GM18508 (cell line): ENCODE data around the gene AFP.

Experiments used
- ATAC-seq: cut with Tn5 transposase; IDR thresholded peaks from one replicate; pipeline ENCODE4 v1.9.1; 2021; ENCODE audit warnings: moderate number of reproducible peaks; ENCODE audit not compliant: insufficient read depth, unreplicated experiment

The AFP gene

DNA sequence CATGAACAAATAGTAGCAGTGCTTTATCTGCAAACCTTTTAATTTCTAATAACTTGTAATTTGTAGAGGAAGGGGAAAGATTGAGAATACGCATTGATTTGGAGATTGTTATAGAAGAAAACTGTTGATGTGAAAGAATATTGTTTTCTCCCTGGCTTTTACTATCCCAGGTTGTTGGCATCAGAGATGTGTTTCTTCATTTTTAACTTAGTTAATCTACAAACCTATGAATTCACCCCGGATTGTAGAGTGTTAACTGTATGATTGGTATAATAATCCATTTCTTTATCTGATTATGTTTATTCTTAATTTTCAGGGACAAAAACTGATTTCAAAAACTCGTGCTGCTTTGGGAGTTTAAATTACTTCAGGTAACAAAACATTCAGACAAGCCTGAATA is 18.9 kb downstream of the AFP start:
- ATAC-seq = no peak

DNA sequence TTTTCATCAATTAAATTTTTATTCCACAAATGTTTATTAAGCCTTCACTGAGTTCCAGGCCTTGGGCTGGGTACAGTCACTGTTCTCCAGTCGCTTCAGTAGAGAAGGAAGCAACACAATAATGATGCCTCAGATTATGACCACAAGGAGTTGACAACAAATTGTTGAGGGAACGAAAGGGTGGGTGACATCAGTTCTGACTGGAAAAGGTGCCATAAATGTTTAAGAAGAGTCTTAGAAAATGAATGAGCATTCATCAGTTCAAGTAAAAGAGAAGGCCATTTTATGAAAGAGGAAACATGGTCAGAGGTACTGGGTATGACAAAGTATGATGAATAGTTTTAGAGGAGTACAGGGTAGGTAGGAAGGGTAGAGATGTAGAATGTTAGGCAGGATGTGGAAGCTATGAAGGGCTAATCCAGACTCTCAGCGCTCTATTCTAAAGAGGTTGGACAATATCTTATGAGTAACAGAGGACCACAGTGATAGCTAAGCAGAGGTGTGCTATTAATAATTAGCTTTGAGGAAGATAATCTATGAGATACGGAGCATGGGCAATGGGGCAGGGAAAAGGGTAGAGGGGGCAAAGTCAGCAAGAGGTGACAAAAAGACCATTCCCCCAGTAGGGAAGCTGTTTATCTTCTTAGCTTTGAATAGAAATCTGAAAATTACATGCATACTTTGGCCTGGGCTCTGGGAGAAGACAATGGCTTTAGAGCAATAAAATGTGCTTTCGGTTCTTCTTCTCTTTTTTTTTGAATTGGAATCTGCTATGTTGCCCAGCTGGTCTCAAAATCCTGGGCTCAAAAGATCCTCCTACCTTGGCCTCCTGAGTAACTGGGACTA is 20.4 kb downstream of the AFP start:
- ATAC-seq = no peak

DNA sequence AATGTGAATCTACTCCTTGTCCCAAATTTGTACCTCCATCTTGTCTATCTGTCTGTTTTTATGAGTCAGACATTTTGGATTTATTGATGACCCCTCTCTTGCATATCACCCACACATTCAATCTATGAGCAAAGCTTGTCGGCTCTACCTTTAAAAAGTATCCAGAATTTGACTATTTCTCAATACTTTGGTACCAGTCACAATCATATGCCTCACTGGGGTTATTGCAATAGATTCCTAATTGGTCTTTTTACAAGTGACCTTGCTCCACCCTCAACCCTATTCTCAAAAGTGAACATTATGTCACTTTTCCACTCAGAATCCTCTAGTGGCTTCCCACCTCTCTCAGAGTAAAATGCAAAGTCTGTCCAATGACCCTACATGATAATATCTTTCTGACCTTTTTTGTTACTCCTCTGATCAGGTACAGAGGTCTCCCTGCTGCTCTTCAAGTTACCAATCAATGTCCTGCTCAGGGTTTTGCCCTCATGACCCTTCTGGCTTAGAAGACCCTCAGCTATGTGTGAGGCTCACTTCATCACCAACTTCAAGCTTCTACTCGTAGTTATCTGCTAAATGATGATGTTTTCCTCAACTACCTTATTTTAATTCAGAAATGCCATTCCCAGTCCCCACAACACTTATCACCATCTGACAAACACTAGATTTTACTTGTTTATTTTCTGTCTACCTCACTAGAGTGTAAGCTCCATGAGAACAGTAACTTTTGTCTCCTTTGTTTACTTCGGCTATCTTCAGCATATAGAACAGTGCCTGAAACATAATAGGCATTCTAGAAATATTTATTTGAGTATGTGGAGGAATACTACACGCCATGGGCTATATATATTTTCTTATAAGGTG is 22.4 kb downstream of the AFP start:
- no peak for ATAC-seq

DNA sequence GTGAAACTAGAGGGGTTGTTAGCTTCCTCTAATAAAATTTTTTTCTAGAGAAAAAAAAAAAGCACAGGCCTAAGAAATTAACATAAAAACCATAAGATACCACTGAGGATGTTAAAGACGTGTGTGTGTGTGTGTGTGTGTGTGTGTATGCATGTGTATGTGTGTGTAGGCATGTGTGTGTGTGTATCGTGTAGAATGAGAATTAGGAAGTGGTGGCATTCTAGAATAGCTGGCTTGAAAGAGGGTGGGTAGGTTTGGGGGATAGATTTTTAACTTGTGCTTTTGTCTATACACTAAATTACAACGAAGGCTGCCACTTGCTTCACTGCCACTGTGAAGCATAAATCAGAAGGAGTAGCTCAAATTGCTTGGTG is 23.0 kb downstream of the AFP start:
- no peak for ATAC-seq

DNA sequence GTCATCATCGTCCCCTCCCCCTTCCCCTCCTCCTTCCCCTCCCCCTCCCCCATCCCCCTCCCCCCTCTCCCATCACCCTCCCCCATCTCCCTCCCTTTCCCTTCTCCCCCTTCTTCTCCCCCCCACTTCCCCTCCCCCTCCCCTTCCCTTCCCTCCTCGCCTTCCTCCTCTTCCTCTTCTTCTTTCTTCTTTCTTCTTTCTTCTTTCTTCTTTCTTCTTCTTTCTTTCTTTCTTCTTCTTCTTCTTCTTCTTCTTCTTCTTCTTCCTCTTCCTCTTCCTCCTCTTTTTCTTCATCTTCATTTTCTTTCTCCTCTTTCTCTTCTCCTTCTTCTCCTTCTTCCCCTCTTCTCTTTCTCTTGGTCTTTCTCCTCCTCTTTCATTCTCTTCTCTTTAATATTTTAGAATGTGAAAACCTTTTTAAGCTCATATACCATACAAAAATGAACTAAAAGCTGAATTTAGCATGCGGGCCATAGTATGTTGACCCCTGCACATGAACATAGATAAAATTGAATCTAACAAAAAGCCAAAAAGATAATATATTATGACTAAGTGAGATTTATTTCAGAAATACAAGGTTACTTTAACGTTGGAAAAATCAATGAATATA is 25.0 kb downstream of the AFP start:
- no peak for ATAC-seq

DNA sequence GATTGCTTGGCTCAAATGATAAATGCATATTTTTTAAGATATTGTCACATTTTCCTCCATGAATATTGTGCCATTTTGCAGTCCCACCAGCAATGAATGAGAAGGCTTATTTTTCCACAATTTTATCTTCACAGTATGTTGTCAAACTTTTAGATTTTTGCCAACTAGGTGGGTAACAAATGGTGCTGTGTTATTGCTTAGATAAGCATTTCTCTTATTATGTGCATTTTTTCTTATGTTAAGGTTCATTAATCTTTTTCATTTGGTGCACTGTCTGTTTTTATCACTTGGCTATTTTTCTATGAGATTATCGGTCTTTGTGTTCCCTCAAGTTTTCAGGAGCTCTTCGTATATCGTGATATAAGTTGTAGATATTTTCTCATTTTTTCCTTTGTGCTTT is 32.1 kb downstream of the AFP start:
- ATAC-seq = no peak

DNA sequence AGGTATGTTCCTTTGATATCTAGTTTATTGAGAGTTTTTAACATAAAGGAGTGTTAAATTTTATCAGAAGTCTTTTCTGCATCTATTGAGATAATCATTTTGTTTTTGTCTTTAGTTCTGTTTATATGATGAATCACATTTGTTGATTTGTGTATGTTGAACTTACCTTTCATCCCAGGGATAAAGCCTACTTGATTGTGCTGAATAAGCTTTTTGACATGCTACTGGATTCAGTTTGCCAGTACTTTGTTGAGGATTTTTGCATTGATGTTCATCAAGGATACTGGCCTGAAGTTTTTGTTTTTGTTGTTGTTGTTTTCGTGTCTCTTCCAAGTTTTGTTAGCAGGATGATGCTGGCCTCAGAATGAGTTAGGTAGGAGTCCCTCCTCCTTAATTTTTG is 34.7 kb downstream of the AFP start:
- ATAC-seq = no peak

DNA sequence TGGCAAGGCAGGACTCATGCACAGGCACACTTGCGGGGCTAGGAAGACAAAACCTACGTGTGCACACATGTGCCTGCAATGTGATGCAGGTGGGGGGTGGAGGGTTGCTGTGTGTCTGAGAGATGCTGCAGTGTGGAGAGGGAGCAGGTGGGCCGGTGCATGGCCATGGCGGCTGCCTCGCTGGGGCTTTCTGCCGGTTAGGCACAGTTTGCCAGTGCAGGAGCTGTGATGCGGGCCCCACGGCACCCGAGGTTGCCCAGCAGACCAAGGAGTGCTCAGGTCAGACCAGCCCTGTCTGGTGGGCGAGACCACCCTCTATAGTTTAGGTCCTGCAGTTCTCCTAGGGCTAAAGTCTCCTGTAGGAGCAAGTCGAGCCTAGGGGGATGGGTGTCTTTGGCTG is 41.2 kb downstream of the AFP start:
- ATAC-seq = no peak

DNA sequence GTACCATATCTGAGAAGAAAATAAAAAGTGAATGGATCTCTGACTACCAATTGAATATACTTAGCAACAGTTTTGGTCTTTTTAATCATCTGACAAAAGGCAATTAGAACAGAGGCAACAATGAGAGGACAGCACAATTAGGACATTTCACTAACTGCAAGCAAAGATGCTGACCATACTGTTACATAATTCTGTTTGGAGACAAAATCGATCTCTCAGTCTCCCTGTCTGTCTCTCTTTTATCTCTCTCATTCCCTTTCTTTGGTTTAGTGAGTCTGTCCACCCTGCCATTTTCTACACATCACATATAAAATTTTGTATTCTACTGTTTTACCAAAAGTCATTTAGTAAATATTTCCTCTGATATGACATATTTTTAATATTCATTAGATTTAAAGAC is 43.3 kb downstream of the AFP start:
- ATAC-seq = no peak

DNA sequence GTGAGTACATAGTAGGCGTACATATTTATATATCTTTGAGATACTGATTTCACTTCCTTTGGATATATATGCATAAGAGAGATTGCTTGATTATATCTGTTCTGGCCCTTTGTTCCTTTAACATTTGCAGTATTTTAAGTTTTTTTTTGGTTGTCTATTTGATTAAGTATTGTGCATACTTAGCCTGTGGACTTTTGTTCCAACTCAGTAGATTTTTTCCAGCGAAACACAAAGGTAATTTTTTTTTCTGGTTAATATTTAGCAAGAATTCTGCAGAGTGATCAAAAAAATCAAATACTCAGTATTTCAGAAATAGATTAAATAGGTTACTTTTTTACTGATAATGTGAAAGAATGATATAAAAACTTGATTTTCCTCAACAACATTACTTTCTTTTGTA is 45.3 kb downstream of the AFP start, which contains the start of gene AFM:
TSS of gene AFM (plus strand) at position 388 of the 400 bp plus-strand sequence. CDS start 31 bp downstream, outside the sequence.
- no peak for ATAC-seq

DNA sequence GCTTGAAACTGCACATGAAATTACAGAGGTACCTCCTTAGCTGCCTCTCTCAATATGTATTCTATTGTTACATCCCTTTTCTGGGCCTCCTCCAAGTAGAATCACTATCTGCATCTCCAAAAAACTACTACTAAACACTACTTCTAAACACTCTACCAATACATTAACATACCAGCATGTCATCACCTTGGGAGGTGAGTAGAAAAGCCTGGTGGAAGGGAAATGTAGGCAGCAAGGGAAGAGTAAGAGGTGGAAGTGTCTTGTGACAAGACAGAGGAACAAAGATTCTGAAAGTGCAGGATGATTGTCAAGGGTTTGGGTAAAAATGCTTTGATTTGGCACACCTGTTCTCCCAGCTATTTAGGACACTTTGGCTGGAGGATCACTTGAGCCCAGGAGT is 49.1 kb downstream of the AFP start:
- no peak for ATAC-seq

DNA sequence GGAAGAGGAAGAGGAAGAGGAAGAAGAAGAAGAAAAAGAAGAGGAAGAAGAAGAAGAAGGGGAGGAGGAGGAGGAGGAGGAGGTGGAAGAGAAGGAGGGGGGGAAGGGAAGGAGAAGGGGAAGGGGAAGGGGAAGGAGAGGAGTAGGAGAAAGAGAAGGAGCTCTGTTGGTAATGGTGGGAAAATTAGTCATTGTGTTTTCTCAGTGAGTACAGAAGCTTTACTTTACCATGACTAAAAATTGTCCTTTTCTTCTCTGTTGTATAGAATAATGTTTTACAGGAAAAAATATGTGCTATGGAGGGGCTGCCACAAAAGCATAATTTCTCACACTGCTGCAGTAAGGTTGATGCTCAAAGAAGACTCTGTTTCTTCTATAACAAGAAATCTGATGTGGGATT is 49.6 kb downstream of the AFP start:
- no peak for ATAC-seq

DNA sequence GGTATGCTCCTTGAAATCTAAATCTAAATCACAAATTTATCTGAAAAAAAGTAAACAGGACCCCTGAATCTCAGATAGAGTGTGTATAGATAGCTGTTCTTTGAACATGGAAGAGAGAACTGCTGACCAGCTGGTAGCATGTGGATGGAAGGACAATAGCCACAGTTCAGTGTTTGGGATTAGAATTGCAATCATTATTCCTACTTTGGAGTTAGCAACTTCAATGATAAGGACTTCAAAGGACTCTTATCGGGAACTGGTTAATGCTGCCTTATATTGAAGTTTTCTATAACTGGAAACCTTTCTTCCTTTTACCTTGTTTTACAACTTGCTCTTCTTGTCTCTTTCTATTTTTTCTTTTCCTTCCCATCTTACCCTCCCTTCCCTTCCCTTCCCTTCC is 50.5 kb downstream of the AFP start:
- ATAC-seq = no peak

DNA sequence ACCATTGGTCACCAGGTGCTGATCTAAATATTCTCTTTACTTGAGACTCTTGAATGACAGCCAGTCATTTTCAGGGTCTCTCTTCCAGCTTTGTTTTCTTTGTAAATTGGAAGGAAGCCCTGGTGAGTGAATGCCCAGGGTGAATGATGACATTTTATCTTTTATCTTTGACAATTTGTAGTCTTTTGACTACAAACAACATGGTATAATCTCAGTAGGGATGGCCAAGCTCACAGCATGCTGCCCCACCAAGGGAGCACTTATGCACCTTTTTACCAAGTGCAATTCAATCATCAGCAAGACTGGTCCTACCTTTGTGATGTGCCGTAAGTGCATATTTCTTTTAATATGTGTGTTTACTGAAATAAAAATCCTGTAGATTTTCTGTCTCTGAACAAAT is 51.2 kb downstream of the AFP start:
- no peak for ATAC-seq

DNA sequence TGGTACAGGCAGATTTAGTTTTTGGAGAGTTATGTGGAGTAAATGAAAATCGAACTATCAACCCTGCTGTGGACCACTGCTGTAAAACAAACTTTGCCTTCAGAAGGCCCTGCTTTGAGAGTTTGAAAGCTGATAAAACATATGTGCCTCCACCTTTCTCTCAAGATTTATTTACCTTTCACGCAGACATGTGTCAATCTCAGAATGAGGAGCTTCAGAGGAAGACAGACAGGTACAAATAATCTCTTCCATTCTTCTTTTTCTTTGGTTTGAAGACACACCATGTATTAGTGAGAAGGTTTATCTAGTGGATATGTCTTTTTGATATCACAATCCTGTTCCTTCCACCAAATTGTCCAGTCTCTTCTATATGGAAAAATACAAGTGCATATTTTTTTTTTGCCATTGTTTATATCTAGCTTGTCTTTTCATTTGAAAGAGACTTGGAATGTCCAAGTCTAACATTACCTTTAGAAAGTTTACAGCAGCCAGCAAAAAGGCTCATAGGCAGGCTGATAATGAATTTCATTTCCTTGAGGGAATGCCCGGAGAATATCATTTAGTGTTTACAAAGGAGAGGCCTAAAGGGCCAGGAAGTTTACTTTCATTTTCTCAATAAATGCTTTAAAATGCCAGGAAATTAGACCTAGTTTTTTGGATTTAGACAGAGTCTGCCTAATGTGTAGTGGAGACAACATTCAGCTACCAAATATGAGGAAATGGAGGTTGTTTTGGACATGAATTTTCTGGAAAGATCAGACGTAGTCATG is 64.2 kb downstream of the AFP start:
- ATAC-seq = no peak

DNA sequence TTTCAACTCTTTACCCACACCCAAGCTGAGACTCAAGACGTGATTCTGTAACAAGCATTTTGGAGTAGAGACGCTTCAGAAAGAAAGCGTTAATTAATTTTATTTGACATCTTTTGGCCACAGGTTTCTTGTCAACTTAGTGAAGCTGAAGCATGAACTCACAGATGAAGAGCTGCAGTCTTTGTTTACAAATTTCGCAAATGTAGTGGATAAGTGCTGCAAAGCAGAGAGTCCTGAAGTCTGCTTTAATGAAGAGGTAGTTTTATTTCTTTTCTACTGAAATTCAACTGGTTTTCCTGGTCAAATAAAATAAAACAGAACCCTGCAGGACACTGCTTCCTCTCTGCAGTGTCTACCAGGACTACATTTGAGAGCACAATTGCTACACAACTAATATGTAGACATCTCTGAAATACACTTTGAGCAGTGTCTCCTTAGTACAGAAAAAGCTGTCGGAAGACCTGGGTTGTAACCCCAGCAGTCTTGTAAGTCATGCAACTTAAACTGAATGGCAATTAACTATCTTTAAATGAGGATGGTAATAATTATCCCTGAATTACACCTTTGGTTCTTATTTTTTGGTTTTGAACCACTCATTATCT is 65.7 kb downstream of the AFP start:
- ATAC-seq = no peak

DNA sequence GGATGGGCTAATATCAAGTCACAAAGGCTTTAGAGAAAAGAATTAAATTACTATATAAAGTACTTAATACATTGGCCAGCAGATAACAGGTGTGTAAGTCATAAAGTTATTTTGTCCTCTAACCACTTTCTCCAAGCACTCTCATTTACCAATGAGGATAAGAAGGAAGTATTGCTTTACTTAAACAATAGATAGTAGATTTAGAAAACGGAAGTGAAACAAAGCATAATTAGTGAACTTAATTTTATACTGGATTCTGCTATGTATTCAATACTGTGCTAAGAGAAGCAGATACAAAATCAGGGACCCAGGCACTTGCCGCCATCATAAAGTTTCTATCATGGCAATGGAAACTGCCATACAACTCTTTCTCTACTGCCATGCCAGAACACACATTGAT is 69.5 kb downstream of the AFP start:
- ATAC-seq = no peak
